22Rv1 (cell line): ENCODE results near the gene SEZ6L.

ENCODE experiments used
- ZFX ChIP-seq: fragments of 450-650 bp; IDR thresholded peaks from 2 replicates; pipeline ENCODE4 v1.6.1; 2017; ENCODE audit warnings: antibody characterized with exemption, borderline replicate concordance
- TF ChIP-seq, protein P1 (sequence below): fragments of 450-650 bp; IDR thresholded peaks from 2 replicates; pipeline ENCODE4 v1.5.1; 2017; ENCODE audit warnings: mild to moderate bottlenecking

DNA sequence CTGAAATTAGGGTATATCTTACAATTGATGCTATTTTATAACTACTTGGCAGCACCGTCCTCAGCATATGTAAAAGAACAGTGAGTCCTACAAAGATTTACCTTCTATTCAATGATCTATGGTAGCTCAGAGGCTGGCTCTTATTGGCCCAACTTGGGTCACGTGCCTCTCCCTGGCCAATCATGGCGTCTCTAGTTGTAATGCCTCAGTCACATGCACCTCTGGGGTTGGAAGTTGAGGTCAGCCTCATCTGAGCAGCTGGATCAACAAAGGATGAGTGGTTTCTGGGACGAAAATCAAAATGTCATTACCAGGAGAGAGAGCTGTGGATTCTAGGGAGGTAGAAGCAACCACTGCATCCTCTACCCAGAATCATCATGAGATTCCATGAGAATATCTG is 236.9 kb downstream of the SEZ6L start:
- TF ChIP-seq, protein P1, sequence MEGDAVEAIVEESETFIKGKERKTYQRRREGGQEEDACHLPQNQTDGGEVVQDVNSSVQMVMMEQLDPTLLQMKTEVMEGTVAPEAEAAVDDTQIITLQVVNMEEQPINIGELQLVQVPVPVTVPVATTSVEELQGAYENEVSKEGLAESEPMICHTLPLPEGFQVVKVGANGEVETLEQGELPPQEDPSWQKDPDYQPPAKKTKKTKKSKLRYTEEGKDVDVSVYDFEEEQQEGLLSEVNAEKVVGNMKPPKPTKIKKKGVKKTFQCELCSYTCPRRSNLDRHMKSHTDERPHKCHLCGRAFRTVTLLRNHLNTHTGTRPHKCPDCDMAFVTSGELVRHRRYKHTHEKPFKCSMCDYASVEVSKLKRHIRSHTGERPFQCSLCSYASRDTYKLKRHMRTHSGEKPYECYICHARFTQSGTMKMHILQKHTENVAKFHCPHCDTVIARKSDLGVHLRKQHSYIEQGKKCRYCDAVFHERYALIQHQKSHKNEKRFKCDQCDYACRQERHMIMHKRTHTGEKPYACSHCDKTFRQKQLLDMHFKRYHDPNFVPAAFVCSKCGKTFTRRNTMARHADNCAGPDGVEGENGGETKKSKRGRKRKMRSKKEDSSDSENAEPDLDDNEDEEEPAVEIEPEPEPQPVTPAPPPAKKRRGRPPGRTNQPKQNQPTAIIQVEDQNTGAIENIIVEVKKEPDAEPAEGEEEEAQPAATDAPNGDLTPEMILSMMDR, result no peak
- no peak for TF ChIP-seq ZFX
